Urinary bladder (tissue), 4 donors: Measurements from ENCODE around the gene CEP55. TPM values are rescaled to one million over a fixed set of nuclear protein-coding genes. Genes with fewer than 3 reads are reported as not detected.
A peak's percentile ranks its signal among the peaks of the same experiment; 100 is the strongest.
"Not testable (repeated sequence)": the region's sequence is repeated elsewhere in the genome, so short reads cannot be mapped to it uniquely, and the experiment has no call there.

Experiments used
- DNase-seq: peaks from one replicate; pipeline ENCODE4 v3.0.0-alpha.2; 2015; ENCODE audit errors: extremely low spot score
- H3K27ac ChIP-seq: one replicate; pipeline ENCODE4 v1.5.1; 2013; ENCODE audit warnings: low read depth, mild to moderate bottlenecking, moderate library complexity
- H3K36me3 ChIP-seq: one replicate; pipeline ENCODE4 v1.6.1; 2013; ENCODE audit warnings: mild to moderate bottlenecking, moderate library complexity; ENCODE audit not compliant: insufficient read depth
- H3K4me1 ChIP-seq: one replicate; pipeline ENCODE4 v1.6.1; 2013; ENCODE audit warnings: mild to moderate bottlenecking, moderate library complexity; ENCODE audit not compliant: insufficient read depth
- H3K4me3 ChIP-seq: one replicate; pipeline ENCODE4 v1.5.1; 2013; ENCODE audit warnings: low read depth, low read length
- WGBS: extraction: QIAGEN DNeasy Blood & Tissue Kit; methylation state at CpG from one replicate; pipeline ENCODE4 v1.1.7; 2013; 5-methylcytosine and 5-hydroxymethylcytosine counted together
- polyA plus RNA-seq: library from polyadenylated mRNA; stranded (reverse); fragments of 200-250 nt; gene quantifications from one replicate; pipeline ENCODE4 v1.2.3, GENCODE V29; 2013
- total RNA-seq: library from RNA; depleted of rRNA; stranded (reverse); fragments of >200 nt; gene quantifications from one replicate; pipeline ENCODE4 v1.2.3, GENCODE V29; 2014
- donor health status: healthy with polysubstance abuse.
- donor health status: healthy.

CEP55 gene
- total and polyA plus RNA-seq, 2 donors = 0.48 to 23.6 TPM

DNA sequence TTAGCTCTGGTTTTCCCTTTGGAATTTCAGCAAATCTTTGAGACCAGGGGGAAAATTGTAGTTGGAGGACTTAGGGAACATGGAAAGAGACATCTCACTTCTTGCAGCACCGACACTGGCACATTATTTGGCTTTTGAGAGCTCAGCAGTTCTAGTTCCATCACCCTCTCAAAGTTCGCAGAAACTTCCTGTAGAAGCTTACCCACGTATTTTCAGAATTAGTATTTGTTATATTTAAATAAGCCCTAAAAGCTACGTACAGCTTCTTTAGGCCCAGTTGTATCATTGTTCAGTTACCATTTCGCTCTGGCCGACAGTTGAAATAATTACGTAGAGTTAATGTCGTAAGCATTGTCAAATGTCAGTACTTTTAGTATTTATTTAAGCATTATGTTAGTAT is 13.4 kb downstream of the CEP55 start:
- WGBS = 93% methylated on average over 8 of the region's 8 CpGs
- DNase-seq = no peak
- H3K4me3 ChIP-seq = no peak overlapping the region

DNA sequence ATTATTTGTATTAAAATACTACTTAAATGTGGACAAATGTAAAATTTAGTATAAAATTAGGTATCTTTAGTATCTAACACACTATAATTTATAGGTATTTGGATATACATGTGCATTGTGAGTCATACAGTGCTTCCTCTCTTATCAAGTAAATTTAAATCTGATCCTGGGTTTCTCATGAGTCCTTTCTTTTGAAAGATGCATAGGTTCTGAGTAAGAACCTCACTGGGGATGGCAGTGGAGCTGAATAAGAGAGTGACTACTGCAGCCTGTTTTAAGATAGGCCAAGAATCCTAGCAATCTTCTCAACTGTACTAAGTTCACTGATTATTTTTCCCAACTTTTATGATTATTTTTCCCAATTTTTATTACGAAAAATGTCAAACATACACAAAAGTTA is 16.2 kb downstream of the CEP55 start:
- H3K4me1 ChIP-seq = no peaks in the 10 kb centered on the region
- H3K4me3 ChIP-seq = no peak overlapping the region
- no peak overlapping the region for H3K27ac ChIP-seq
- no peaks in the 10 kb centered on the region for H3K36me3 ChIP-seq
- no peak for DNase-seq
- 98% methylated on average over 1 of the region's 1 CpG for WGBS

More for the DNA sequence above, 13.4 kb downstream of the CEP55 start:
- Histone ChIP-seq H3K4me1 (no peaks in the 10 kb centered on the region), H3K36me3 (no peaks in the 10 kb centered on the region), H3K27ac (no peak overlapping the region)

DNA sequence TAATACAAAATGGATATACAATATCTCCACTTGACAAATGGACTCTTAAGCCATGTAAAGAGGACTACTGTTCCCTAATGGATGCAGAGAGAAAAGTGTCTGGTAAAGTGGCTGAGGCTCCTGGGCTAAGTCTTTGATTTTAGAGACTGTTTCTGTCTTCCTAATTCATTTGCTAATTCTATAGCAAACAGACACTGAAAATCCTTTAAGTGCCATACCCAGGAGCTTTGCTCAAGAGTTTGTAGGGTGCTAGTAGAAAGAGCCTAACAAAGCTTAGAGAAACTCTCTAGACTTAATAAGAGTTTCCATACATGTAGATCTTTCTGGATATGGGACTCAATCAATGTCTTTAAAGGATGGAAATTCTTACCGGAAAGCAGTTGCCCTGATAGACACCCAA is 16.7 kb downstream of the CEP55 start:
- WGBS = 91% methylated on average over 1 of the region's 1 CpG
- no peak for DNase-seq
- Histone ChIP-seq H3K4me1 (no peaks in the 10 kb centered on the region), H3K27ac (no peak overlapping the region), H3K36me3 (no peaks in the 10 kb centered on the region), H3K4me3 (no peak overlapping the region)

DNA sequence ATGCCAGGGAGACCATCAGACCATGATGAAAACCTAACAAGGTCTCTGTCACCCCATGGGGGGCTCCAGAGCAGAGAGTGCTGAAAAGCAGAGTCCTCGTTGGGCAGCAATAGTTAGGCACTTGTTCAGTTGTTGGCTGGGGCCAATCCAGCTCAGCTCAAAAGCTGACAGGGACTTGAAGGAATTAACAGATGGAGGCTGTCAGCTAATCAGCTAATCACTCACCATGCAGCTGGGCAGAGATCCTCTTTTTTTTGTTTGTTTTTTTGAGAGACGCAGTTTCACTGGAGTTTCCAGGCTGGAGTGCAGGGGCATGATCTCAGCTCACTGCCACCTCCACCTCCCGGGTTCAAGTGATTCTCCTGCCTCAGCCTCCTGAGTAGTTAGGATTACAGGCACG is 18.1 kb downstream of the CEP55 start:
- DNase-seq = no peak
- no peaks in the 10 kb centered on the region for H3K36me3 ChIP-seq
- H3K4me3 ChIP-seq = no peak overlapping the region
- no peaks in the 10 kb centered on the region for H3K4me1 ChIP-seq
- no peak overlapping the region for H3K27ac ChIP-seq
- 89% methylated on average over 4 of the region's 4 CpGs for WGBS

DNA sequence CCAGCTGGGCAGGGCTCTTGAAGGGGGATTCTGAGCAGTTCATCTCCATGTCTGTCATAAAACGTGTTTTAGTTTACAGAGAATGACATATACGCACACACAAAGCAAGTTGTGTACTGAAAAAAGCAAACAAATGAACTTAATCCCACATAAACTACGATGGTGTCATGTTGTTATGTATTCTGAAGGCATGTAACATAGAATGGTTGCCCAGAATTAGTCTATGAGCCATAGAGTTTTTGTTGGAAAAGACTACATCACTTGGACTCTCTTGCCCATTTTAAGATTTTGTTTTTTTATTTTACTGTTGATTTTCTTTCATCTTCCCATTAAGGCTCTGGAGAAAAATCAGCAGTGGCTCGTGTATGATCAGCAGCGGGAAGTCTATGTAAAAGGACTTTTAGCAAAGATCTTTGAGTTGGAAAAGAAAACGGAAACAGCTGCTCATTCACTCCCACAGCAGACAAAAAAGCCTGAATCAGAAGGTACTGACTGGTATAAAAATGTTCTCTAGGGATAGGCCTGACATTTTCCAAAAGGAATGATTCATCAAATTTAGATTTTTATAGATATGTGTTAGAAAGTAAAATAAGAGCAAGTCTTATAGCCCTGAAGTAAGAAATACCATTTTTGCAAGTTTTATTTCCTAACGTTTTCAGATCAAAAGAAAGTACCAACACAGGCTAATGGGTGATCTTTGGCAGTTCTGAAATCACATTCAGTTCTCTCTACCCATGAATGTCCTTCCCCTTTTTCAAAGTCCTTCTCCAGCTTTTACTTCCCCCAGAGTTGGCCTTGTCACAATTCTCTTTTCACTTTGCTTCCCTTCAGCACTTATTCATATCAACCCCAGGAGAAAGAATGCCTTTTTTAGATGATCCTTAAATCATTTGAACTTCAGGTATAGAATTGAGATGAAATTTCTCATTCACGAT is 18.9 kb downstream of the CEP55 start:
- Histone ChIP-seq H3K4me1 (no peaks in the 10 kb centered on the region), H3K36me3 (no peaks in the 10 kb centered on the region), H3K27ac (no peak overlapping the region), H3K4me3 (no peak overlapping the region)
- WGBS = 68% methylated on average over 8 of the region's 8 CpGs
- no peak for DNase-seq

DNA sequence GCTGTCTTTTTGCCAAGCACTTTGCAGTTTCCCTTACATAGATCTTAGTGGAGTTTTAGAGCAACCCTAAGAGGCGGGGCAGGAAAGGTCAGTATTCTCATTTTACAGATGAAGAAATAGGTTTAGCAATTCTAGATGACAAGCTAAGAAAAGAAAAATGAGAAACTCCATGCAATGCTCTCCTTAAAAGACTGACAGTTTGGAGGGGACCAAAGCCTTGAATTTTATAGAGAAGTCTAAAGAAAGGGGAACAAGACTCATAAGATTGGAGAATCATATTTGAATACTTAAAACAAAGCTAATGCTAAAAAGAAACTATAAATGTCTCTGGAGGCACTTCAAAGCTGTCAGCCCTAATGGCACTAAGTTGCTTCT is 19.6 kb downstream of the CEP55 start:
- WGBS = 99% methylated on average over 1 of the region's 1 CpG
- Histone ChIP-seq H3K36me3 (no peaks in the 10 kb centered on the region), H3K27ac (no peak overlapping the region), H3K4me3 (no peak overlapping the region), H3K4me1 (no peaks in the 10 kb centered on the region)
- DNase-seq = no peak

DNA sequence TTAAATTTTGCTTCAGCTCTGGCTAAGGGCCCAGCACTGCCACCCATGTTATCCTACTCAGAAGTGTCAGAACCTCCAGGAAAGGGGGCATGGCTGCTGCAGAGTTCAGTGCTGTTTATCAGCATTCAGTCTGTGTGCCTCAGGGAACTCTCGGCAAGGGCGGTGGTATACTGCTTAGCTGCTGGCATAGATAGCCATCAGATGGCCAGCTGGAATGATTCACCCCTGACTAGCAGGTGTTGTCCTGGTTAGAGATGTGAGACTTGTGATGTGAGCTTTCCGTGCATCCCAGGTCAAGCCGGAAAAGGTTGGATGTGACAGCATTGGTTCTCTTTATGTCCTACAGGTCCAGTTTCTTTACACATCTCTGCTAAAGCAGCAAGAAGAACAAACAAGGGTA is 22.1 kb downstream of the CEP55 start:
- no peak overlapping the region for H3K27ac ChIP-seq
- no peaks in the 10 kb centered on the region for H3K4me1 ChIP-seq
- no peak for DNase-seq
- H3K36me3 ChIP-seq = no peaks in the 10 kb centered on the region
- no peak overlapping the region for H3K4me3 ChIP-seq
- WGBS = 95% methylated on average over 4 of the region's 4 CpGs

DNA sequence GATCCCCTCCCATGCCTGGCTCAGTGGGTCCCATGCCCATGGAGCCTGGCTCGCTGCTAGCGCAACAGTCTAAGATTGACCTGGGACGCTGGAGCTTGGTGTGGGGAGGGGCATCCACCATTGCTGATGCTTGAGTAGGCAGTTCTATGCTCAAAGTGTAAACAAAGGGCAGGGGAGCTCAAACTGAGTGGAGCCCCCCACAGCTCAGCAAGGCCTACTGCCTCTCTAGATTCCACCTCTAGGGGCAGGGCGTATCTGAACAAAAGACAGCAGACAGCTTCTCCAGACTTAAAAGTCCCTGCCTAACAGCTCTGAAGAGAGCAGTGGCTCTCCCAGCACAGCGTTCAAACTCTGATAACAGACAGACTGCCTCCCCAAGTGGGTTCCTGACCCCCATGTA is 38.9 kb downstream of the CEP55 start:
- WGBS = 82% methylated on average over 5 of the region's 5 CpGs

DNA sequence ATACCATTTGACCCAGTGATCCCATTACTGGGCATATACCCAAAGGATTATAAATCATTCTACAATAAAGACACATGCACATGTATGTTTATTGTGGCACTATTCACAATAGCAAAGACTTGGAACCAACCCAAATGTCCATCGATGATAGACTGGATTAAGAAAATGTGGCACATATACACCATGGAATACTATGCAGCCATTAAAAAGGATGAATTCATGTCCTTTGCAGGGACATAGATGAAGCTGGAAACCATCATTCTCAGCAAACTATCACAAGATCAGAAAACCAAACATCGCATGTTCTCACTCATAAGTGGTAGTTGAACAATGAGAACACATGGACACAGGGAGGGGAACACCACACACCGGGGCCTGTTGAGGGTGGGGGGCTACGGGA is 44.5 kb downstream of the CEP55 start:
- not testable (repeated sequence) for DNase-seq, H3K4me3 ChIP-seq, H3K4me1 ChIP-seq, H3K36me3 ChIP-seq, H3K27ac ChIP-seq
- 96% methylated on average over 4 of the region's 4 CpGs for WGBS

More for the DNA sequence above, 38.9 kb downstream of the CEP55 start:
- no peak for DNase-seq
- Histone ChIP-seq H3K36me3 (no peaks in the 10 kb centered on the region), H3K4me3 (no peak overlapping the region), H3K27ac (no peak overlapping the region), H3K4me1 (no peaks in the 10 kb centered on the region)

DNA sequence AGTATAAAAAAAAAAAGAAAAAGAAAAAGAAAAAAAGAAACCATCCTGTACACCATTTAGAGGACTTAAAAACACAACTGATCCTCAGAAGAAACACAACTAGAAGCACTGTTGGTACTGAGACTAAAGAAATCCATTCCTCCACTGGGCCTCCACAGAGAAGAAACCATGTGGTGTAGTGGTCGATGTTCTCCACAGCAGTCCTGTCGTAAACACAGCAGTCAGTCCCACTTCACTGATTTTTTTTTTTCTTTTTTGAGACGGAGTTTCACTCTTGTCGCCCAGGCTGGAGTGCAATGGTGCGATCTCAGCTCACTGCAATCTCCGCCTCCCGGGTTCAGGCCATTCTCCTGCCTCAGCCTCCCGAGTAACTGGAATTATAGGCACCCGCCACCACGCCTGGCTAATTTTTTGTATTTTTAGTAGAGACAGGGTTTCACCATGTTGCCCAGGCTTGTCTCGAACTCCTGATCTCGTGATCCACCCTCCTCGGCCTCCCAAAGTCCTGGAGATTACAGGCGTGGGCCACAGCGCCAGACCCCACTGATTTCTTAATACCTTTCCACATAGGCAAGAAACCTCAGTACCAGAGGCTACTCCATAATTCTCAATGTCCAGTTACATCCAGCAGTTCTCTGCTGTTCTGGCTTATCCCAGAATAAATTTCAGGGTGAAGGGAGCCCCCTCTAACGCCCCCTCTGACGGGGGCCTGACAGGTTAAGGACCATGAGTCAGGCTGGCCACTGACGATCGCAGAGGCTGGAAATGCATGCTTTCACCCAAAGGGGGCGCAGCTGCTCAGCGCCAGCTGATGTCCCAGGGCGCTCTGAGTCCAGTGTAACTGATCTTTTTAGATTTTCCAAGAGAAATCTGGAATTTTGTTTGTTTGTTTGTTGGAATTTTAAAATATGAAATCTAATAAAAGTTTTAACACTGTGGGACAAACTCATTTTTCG is 45.3 kb downstream of the CEP55 start:
- no peak for DNase-seq
- H3K4me1 ChIP-seq = peaks cover 1% of the 10 kb centered on the region
- no peak overlapping the region for H3K27ac ChIP-seq
- no peaks in the 10 kb centered on the region for H3K36me3 ChIP-seq
- WGBS = 58% methylated on average over 23 of the region's 23 CpGs
- H3K4me3 ChIP-seq = no peak overlapping the region

DNA sequence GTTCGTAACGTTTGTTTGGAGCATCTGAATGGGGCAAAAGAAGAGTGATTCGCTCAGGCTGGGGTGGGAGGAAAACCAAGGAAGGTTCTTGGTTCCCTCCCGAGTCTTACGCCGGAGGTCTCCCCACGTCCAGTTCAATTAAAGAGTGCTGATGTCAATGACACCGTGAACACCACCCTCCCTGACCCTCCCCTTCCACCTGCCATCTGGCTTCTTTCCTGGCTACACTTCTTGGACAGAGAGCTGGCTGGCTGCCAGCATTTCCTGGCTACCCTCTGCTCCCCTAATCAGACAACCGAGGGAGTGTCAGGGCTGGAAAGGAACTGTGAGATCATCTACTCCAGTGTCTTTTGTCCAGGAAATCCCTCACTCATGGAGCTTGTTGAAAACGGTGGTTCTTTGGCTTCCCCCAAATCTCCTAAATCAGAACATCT is 46.0 kb downstream of the CEP55 start:
- H3K27ac ChIP-seq = no peak overlapping the region
- peak; percentile 28 for DNase-seq
- peaks cover 1% of the 10 kb centered on the region for H3K4me1 ChIP-seq
- 9% methylated on average over 10 of the region's 10 CpGs for WGBS
- H3K4me3 ChIP-seq = no peak overlapping the region
- no peaks in the 10 kb centered on the region for H3K36me3 ChIP-seq

DNA sequence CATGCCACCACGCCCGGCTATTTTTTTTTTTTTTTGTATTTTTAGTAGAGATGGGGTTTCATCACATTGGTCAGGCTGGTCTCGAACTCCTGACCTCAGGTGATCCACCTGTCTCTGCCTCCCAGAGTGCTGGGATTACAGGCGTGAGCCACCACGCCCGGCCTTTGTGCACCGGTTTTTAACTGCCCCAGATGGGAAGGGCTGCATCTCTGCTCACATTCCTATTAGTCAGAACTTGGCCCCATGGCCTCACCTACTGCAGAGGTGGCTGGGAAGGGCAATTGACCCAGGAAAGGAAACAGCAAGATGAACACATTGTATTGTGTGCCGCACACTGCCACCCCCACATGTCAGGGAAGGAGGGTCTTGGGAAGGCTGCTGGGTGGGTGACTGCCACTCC is 50.6 kb downstream of the CEP55 start:
- H3K27ac ChIP-seq, H3K36me3 ChIP-seq, DNase-seq, H3K4me1 ChIP-seq, H3K4me3 ChIP-seq: not testable (repeated sequence)
- WGBS = 93% methylated on average over 8 of the region's 8 CpGs

DNA sequence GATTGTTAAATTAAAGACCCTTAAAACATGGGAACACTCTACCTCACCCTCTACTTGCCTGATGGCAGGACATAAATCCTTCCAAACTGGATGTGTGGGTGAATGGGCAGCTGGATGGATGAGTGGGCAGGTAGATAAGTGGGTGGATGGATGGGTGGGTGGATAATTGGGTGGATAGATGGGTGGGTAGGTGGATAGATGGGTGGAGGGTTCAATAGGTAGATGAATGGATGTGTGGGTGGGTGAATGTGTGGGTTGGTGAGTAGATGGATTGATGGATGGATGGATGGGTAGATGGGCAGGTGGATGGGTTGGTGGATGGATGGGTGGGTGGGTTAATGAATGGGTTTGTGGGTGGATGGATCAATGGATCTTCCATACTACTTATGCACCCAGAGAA is 51.1 kb downstream of the CEP55 start:
- Histone ChIP-seq H3K36me3 (no peaks in the 10 kb centered on the region), H3K27ac (no peak overlapping the region), H3K4me3 (no peak overlapping the region), H3K4me1 (no peaks in the 10 kb centered on the region)
- no peak for DNase-seq
